DMS53 (cell line): ENCODE measurements around the gene SDR39U1.
A peak's percentile ranks its signal among the peaks of the same experiment; 100 is the strongest.
"Not testable (repeated sequence)": the region's sequence is repeated elsewhere in the genome, so short reads cannot be mapped to it uniquely, and the experiment has no call there.

Source experiments
- DNase-seq: peaks from one replicate; lab custom pipeline; 2025; lab: John Stamatoyannopoulos, UW

SDR39U1 gene

DNA sequence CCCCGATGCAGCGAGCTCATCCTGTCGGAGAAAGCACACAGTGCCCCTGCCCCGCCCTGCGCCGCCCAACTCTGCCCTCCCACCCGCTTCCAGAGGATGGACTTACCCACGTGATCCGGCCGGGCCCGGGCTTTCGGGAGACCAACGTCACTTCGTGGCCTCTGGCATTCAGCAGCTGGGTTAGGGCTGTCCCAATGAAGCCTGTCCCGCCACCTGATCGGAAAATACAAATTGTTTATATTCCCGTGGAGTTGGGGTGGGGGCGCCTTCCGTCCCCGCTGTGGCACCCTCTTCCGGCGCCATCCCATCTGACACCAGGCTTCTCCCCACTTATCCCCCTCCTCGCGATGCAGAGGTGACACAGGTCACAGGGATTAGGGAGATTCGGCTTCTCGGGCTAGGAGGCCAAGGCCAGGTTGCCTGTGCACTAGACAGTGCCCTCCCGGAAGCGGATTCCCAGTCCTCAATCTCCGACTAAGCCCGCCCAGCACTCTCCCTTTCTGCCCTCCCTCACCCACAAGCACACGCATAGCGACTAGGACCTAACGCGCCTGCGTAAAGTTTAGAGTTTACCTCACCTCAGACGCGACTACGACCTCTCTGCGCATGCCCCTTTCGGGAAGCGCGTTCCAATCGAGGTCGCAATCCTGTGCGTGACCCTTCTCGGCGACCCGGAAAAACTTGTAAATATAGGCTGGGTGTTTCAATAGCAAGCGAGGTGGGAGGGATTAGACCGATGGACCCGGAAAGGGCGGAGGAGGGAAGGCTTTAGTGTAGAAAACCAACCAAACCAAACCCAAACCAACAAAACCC lies at the start of gene SDR39U1:
Gene SDR39U1 (minus strand): TSS at position 537 of the 813 bp plus-strand sequence. CDS start 7 bp downstream, at position 530.
- peak; percentile 99 for DNase-seq

DNA sequence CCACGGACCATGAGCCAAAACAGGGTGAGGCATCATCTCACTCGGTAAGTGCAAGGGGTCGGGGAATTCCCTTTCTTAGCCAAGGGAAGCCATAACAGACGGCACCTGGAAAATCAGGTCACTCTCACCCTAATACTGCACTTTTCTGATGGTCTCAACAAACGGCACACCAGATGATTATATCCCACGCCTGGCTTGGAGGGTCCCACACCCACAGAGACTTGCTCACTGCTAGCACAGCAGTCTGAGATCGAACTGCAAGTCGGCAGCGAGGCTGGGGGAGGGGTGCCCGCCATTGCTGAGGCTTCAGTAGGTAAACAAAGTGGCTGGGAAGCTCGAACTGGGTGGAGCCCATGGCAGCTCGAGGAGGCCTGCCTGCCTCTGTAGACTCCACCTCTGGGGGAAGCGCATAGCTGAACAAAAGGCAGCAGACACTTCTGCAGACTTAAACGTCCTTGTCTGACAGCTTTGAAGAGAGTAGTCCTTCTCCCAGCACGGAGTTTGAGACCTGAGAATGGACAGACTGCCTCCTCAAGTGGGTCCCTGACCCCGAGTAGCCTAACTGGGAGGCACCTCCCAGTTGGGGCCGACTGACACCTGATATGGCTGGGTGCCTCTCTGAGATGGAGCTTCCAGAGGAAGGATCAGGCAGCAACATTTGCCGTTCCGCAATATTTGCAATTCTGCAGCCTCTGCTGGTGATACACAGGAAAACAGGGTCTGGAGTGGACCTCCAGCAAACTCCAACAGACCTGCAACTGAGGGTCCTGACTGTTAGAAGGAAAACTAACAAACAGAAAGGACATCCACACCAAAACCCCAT lies 49.2 kb upstream of the SDR39U1 start:
- DNase-seq, result peak; percentile 67

GRCh38 chr14:24483604-24484252 lies 41.2 kb upstream of the SDR39U1 start:
- DNase-seq, result no peak

- DNase-seq, result not testable (repeated sequence)
These were observed 40.2 kb upstream of the SDR39U1 start for GRCh38 chr14:24482699-24483303.

- DNase-seq, result peak; percentile 77
These were observed 39.2 kb upstream of the SDR39U1 start for GRCh38 chr14:24481622-24482324.

- not testable (repeated sequence) for DNase-seq
These were observed 37.4 kb upstream of the SDR39U1 start for GRCh38 chr14:24479999-24480398.

GRCh38 chr14:24475261-24475660 lies 32.7 kb upstream of the SDR39U1 start:
- DNase-seq, result no peak

GRCh38 chr14:24473211-24473610 lies 30.6 kb upstream of the SDR39U1 start:
- no peak for DNase-seq

DNA sequence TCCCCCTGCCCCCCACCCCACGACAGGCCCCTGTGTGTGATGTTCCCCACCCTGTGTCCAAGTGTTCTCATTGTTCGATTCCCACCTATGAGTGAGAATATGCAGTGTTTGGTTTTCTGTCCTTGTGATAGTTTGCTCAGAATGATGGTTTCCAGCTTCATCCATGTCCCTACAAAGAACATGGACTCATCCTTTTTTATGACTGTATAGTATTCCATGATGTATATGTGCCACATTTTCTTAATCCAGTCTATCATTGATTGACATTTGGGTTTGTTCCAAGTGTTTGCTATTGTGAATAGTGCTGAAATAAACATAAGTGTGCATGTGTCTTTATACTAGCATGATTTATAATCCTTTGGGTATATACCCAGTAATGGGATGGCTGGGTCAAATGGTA lies 27.9 kb upstream of the SDR39U1 start:
- DNase-seq, result not testable (repeated sequence)

GRCh38 chr14:24465805-24466204 lies 23.2 kb upstream of the SDR39U1 start:
- DNase-seq, result no peak

- no peak for DNase-seq
These were observed 22.8 kb upstream of the SDR39U1 start for GRCh38 chr14:24465368-24465767.

GRCh38 chr14:24463884-24464785 lies 21.6 kb upstream of the SDR39U1 start:
- no peak for DNase-seq

GRCh38 chr14:24463017-24463883 lies 20.7 kb upstream of the SDR39U1 start:
- DNase-seq, result no peak

- no peak for DNase-seq
These were observed 18.8 kb upstream of the SDR39U1 start for GRCh38 chr14:24461336-24461735.

- no peak for DNase-seq
These were observed 16.8 kb upstream of the SDR39U1 start for GRCh38 chr14:24459331-24459730.

GRCh38 chr14:24458736-24459135 lies 16.2 kb upstream of the SDR39U1 start:
- no peak for DNase-seq

DNA sequence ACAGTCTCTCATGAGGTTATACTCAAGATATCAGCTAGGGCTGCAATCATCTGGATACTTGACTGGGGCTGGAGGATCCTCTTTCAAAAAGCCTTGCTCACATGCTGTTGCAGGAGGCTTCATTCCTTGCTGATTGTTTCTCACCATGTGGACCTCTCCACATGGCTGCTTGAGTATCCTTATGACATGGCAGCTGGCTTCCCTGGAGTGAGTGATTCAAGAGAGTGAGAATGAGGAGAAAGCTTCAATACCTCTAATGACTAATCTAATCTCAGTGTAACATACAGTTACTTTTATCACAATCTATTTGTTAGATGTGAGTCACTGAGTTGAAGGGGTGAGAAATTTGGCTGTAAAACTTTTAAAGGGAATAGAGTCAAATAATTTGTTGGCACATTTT lies 14.4 kb upstream of the SDR39U1 start:
- no peak for DNase-seq

- not testable (repeated sequence) for DNase-seq
These were observed 8.3 kb upstream of the SDR39U1 start for GRCh38 chr14:24450828-24451227.

- DNase-seq, result peak; percentile 16
These were observed 583 bp upstream of the SDR39U1 start for GRCh38 chr14:24443053-24443665.
